GM12891 (cell line): Measurements from ENCODE around the gene ZIC2.

Experiments
- POLR2A ChIP-seq: IDR thresholded peaks from 2 replicates; pipeline ENCODE4 v1.6.1; 2011; ENCODE audit warnings: low read depth, low read length, control low read depth
- POLR2AphosphoS5 ChIP-seq: IDR thresholded peaks from 2 replicates; pipeline ENCODE4 v1.6.1; 2011; ENCODE audit warnings: low read depth, low read length, control low read depth
- POU2F2 ChIP-seq: IDR thresholded peaks from 2 replicates; pipeline ENCODE4 v1.6.1; 2011; ENCODE audit warnings: low read depth, mild to moderate bottlenecking, control low read depth, low read length, moderate library complexity
- SPI1 ChIP-seq: IDR thresholded peaks from 2 replicates; pipeline ENCODE4 v1.6.1; 2011; ENCODE audit warnings: low read depth, low read length, control low read depth
- TAF1 ChIP-seq: IDR thresholded peaks from 2 replicates; pipeline ENCODE4 v1.6.1; 2011; ENCODE audit warnings: low read depth, low read length, control low read depth

- TF ChIP-seq POLR2A (no peak), POLR2AphosphoS5 (no peak), TAF1 (no peak), POU2F2 (no peak), SPI1 (no peak)
Observed at GRCh38 chr13:99984461-99985240, 3.1 kb downstream of the ZIC2 start.
